ENCODE data around the gene FREM2. TPM values are rescaled to one million over a fixed set of nuclear protein-coding genes. Genes with fewer than 3 reads are reported as not detected.
A peak's percentile ranks its signal among the peaks of the same experiment; 100 is the strongest.

Gene FREM2
- total RNA-seq, 2 experiments from 2014 or later = not detected

DNA sequence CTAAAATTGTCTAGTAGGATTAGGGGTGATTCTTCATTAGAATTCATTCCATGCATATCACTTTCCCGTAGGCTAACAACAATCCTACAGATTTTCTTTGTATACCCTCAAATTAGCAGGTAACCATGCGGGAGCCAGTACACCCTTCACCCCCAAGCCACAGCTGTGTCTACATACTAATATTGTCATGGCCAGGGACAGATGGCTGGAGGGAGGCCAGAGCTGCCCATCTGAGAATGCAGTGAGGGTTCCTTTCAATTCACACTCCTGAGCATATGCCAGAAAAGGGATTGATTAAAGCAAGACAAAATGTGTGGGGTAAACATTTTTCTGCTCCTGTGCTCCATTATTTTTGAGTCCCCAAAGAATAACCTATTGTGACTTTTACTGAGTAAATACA is 68.9 kb downstream of the FREM2 start:
- ChIA-PET CTCF (no interaction called here), POLR2A (no interaction called here)
- Mint-ChIP-seq H3K9me3 (no peaks in the 10 kb centered on the region), H3K27ac (no peak overlapping the region), H3K4me3 (no peak overlapping the region), H3K36me3 (ENCODE audit: low read depth) (no peaks in the 10 kb centered on the region), H3K27me3 (peaks cover 3% of the 10 kb centered on the region), H3K4me1 (ENCODE audit: low read depth) (no peaks in the 10 kb centered on the region)
- ATAC-seq = no peak
- intact Hi-C loops (cut with micrococcal nuclease) = no loop called here
- DNase-seq = no peak
- TF ChIP-seq, protein P1, sequence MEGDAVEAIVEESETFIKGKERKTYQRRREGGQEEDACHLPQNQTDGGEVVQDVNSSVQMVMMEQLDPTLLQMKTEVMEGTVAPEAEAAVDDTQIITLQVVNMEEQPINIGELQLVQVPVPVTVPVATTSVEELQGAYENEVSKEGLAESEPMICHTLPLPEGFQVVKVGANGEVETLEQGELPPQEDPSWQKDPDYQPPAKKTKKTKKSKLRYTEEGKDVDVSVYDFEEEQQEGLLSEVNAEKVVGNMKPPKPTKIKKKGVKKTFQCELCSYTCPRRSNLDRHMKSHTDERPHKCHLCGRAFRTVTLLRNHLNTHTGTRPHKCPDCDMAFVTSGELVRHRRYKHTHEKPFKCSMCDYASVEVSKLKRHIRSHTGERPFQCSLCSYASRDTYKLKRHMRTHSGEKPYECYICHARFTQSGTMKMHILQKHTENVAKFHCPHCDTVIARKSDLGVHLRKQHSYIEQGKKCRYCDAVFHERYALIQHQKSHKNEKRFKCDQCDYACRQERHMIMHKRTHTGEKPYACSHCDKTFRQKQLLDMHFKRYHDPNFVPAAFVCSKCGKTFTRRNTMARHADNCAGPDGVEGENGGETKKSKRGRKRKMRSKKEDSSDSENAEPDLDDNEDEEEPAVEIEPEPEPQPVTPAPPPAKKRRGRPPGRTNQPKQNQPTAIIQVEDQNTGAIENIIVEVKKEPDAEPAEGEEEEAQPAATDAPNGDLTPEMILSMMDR (IDR thresholded peaks at IDR 0.05) = no peak

DNA sequence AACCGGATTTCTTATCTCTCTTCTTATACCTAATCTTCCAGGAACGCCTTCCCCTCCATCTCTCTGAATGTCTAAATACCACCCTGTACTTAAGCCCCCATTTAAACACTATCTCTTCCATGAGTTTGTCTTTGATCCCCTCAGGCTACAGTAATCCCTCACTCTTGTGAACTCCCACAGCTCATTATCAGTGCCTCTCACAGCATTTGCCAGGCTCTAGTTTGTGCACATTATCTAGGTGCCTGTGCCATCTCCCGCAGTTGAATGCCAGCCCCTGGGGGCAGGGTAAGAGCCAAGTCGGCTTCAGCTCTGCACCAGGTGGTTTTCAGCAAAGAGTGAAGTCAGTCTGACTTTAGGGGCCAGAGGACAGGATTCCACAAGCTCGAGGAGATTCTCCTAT is 71.4 kb downstream of the FREM2 start:
- ATAC-seq (no peak), DNase-seq (no peak)
- Mint-ChIP-seq H3K27me3 (peaks cover 3% of the 10 kb centered on the region), H3K4me3 (no peak overlapping the region), H3K4me1 (ENCODE audit: low read depth) (no peaks in the 10 kb centered on the region), H3K36me3 (ENCODE audit: low read depth) (no peaks in the 10 kb centered on the region), H3K27ac (no peak overlapping the region), H3K9me3 (no peaks in the 10 kb centered on the region)
- ChIA-PET CTCF (interaction anchor here (1.3 kb wide), 1 partner anchor 13 kb away, joined by 3 read pairs; no protein-coding TSS in a partner anchor), POLR2A (no interaction called here)
- TF ChIP-seq, protein P1 (IDR thresholded peaks at IDR 0.05) = no peak
- intact Hi-C loops (cut with micrococcal nuclease) = no loop called here

DNA sequence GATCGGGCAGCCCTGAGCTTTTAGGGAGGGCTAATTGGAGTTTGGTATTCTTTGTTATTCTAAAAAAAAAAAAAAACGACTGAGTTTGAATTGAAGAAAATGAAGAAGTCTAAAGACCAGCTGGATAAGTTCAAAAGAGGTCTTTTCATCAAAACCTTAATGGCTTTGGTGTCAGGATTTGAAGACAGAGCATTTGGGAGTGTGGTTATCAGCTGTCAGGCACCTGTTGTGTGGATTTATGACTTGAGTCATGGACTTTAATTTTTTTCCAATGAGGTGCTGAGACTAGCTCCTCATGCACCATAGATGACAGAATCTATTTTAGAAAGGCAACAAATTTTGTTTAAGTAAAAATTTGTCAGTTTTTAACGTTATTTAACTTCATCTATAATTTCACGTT is 72.5 kb downstream of the FREM2 start:
- Mint-ChIP-seq H3K9me3 (no peaks in the 10 kb centered on the region), H3K4me1 (ENCODE audit: low read depth) (no peaks in the 10 kb centered on the region), H3K4me3 (no peak overlapping the region), H3K36me3 (ENCODE audit: low read depth) (no peaks in the 10 kb centered on the region), H3K27me3 (peaks cover 3% of the 10 kb centered on the region), H3K27ac (no peak overlapping the region)
- no peak for ATAC-seq
- ChIA-PET POLR2A (no interaction called here), CTCF (interaction anchor here (1.3 kb wide), 1 partner anchor 12 kb away, joined by 3 read pairs; no protein-coding TSS in a partner anchor)
- TF ChIP-seq, protein P1 (IDR thresholded peaks at IDR 0.05) = no peak
- no peak for DNase-seq
- intact Hi-C loops (cut with micrococcal nuclease) = no loop called here

DNA sequence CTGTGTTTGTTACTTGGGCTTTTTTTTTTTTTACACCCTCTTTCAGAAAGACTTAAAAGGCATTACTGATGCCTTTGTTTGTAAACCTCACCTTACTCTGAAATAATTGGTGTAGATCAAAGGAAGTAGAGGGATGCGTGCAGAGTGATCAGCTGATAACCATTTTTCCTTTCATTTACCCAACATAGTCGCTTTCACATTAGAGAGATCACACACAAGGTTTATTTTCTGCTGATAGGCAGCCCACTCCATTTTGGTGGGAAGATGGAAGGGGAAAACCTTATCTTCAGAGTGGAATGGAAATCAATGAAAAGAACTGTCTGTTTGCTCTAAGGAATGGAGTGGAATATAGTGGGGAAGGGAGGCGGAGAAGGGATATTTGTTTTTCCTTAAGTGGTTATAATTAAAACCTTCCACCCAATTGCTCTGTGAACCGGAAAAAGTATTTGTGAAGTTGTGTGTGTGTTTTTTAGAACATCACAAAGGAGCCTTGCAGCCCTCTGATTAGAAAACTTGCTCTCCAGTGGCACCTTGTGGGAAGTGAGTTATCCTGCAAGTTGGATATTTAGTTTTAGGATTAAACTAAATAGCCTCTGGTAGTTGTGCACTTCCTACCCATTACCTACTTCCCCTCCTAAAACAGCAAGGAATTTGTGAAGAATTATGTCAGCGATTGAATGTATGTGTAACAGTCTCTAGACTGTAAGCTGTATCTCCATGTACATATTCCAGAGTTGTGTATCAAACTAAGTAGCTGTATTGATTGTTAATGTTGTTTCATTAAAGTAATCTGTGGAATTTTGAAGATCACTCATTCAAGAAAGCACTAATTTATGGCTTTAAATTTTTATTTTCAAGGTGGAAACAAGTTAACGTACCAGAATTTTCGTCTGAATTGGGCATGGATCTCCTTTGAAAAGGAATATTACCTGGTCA is 76.8 kb downstream of the FREM2 start:
- H3K4me3 Mint-ChIP-seq = no peak overlapping the region

DNA sequence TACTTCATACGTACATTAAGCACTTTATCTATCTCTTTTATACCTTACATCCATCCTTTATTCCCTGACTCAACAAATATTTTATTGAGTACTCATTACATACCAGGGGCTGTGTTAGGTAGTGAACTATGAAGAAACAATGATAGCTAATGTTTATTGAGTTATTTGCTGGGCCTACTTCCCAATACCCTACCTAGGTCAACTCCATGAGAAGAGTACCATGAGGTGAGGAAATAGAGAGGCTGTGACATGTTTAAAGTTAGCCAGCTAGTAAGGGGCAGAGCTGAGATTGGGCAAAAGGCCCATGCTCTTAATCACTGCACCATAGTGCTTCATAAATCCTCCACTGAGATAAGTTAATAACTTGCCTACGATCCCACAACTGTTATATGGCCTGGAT is 79.9 kb downstream of the FREM2 start:
- no peak for DNase-seq
- Mint-ChIP-seq H3K4me3 (no peak overlapping the region), H3K27ac (no peak overlapping the region), H3K9me3 (no peaks in the 10 kb centered on the region), H3K4me1 (ENCODE audit: low read depth) (no peaks in the 10 kb centered on the region), H3K36me3 (ENCODE audit: low read depth) (no peaks in the 10 kb centered on the region), H3K27me3 (no peaks in the 10 kb centered on the region)
- no peak for ATAC-seq
- intact Hi-C loops (cut with micrococcal nuclease) = no loop called here
- CTCF ChIA-PET = no interaction called here
- TF ChIP-seq, protein P1 (IDR thresholded peaks at IDR 0.05) = no peak
- POLR2A ChIA-PET = no interaction called here

More for the DNA sequence above, 76.8 kb downstream of the FREM2 start:
- ChIA-PET CTCF (no interaction called here), POLR2A (no interaction called here)
- H3K4me1 Mint-ChIP-seq (ENCODE audit: low read depth) = no peaks in the 10 kb centered on the region
- no peak for ATAC-seq
- H3K27me3 Mint-ChIP-seq = no peaks in the 10 kb centered on the region
- intact Hi-C loops (cut with micrococcal nuclease) = no loop called here
- H3K27ac Mint-ChIP-seq = no peak overlapping the region
- H3K36me3 Mint-ChIP-seq (ENCODE audit: low read depth) = no peaks in the 10 kb centered on the region
- H3K9me3 Mint-ChIP-seq = no peaks in the 10 kb centered on the region
- TF ChIP-seq, protein P1 (IDR thresholded peaks at IDR 0.05) = peak; percentile 28
- peak; percentile 5 for DNase-seq
